K562 (cell line): ENCODE measurements around the gene KDM2A. TPM values are rescaled to one million over a fixed set of nuclear protein-coding genes. Genes with fewer than 3 reads are reported as not detected.

ENCODE experiments used
- BACH1 ChIP-seq: fragments of 200-800 bp; sonication (Bioruptor generic); IDR thresholded peaks from 2 replicates; pipeline ENCODE4 v1.6.1; 2016; ENCODE audit warnings: missing genetic modification characterization, missing compliant biosample characterization
- CBX3 ChIP-seq, 2 experiments: IDR thresholded peaks; 1 replicate in 1 of 2; 2 replicates in 1 of 2; pipeline ENCODE4 v1.6.1; 2012; ENCODE audit warnings: inconsistent platforms in 2 of 2, low read length in 2 of 2, borderline replicate concordance in 1 of 2, control low read depth in 1 of 2
- DPF2 ChIP-seq: fragments of 450-650 bp; IDR thresholded peaks from 2 replicates; pipeline ENCODE4 v1.6.1; 2016
- GATA2 ChIP-seq: sonication (generic); formaldehyde crosslinking; IDR thresholded peaks from 2 replicates; pipeline ENCODE4 v1.4.0; 2020; ENCODE audit warnings: mild to moderate bottlenecking, missing genetic modification reagents
- HNRNPK ChIP-seq: fragments of 200-400 bp; formaldehyde crosslinking; IDR thresholded peaks from one replicate; pipeline ENCODE4 v1.6.1; 2018; ENCODE audit warnings: mild to moderate bottlenecking, low read depth, low read length; ENCODE audit not compliant: poor library complexity, severe bottlenecking
- KLF13 ChIP-seq: fragments of 450-650 bp; IDR thresholded peaks from 2 replicates; pipeline ENCODE4 v1.6.1; 2016; ENCODE audit warnings: missing genetic modification characterization, low read depth, mild to moderate bottlenecking, missing compliant biosample characterization, moderate library complexity, borderline replicate concordance
- MITF ChIP-seq: IDR thresholded peaks from 2 replicates; pipeline ENCODE4 v1.6.1; 2014; ENCODE audit warnings: antibody characterized with exemption
- NR2C2 ChIP-seq, 2 experiments: fragments of 200-800 bp in 1 of 2; sonication (Bioruptor generic) in 1 of 2; sonication (generic) in 1 of 2; formaldehyde crosslinking in 1 of 2; IDR thresholded peaks; 2 replicates each; pipeline versions ENCODE4 v1.6.1 to v1.8.0; 2016 to 2022; ENCODE audit warnings: mild to moderate bottlenecking in 1 of 2, missing compliant biosample characterization in 1 of 2, missing genetic modification characterization in 1 of 2, missing genetic modification reagents in 1 of 2
- PRPF4 ChIP-seq: fragments of 200-400 bp; formaldehyde crosslinking; IDR thresholded peaks from one replicate; pipeline ENCODE4 v1.6.1; 2017; ENCODE audit warnings: low read length, low read depth, mild to moderate bottlenecking; ENCODE audit not compliant: insufficient read depth, poor library complexity, severe bottlenecking
- TAF1 ChIP-seq: IDR thresholded peaks from 2 replicates; pipeline ENCODE4 v1.6.1; 2011; ENCODE audit warnings: mild to moderate bottlenecking, low read length, moderate library complexity; ENCODE audit not compliant: insufficient read depth, control insufficient read depth, severe bottlenecking; ENCODE audit errors: extremely low read depth
- ZNF143 ChIP-seq: sonication (generic); formaldehyde crosslinking; IDR thresholded peaks from 2 replicates; pipeline ENCODE4 v1.9.0; 2022; ENCODE audit warnings: mild to moderate bottlenecking, missing genetic modification reagents
- ZNF280B ChIP-seq: fragments of 250-450 bp; sonication (Bioruptor Pico); IDR thresholded peaks from 2 replicates; pipeline ENCODE4 v1.5.1; 2021; ENCODE audit warnings: mild to moderate bottlenecking
- polyA plus RNA-seq, 8 experiments: library from polyadenylated mRNA; depleted of rRNA in 4 of 8; stranded (reverse) in 5 of 8; unstranded in 3 of 8; fragments of >200 nt; fragmentation: Nextera tagmentation in 2 of 8; fragmentation: Illumina TruSeq in 1 of 8; extraction: Ambion mirVana in 2 of 8; extraction: Trizol in 1 of 8; gene quantifications; 2 replicates each; pipeline versions ENCODE4 v1.2.1 to v1.2.3, GENCODE V29; 2011 to 2014; ENCODE audit warnings: inconsistent platforms in 1 of 8, missing spikeins in 1 of 8
- total RNA-seq, 7 experiments: library from RNA; depleted of rRNA in 6 of 7; stranded (reverse); fragments of >200 nt in 6 of 7; fragmentation: Illumina TruSeq in 2 of 7; extraction: Trizol in 2 of 7; gene quantifications; 2 replicates each; pipeline versions ENCODE4 v1.2.1 to v1.2.3, GENCODE V29; 2011 to 2021; ENCODE audit warnings: low replicate concordance in 1 of 7
- TF ChIP-seq, protein P1 (sequence below): fragments of 200-600 bp; sonication (generic); IDR thresholded peaks from one replicate; pipeline ENCODE4 v1.6.1; 2012; ENCODE audit warnings: mild to moderate bottlenecking, low read depth, low read length, inconsistent platforms

KDM2A gene
- total and polyA plus RNA-seq, 9 of the 15 experiments (the other 6 are each of a cell fraction or from before 2014, with no cell fraction given): 5.0 to 39.3 (median 21.3) TPM

- no peak for TF ChIP-seq CBX3 (IDR thresholded peaks at IDR 0.05; ENCODE audit: borderline replicate concordance in 1 of 2, low read length in 2 of 2)
- TF ChIP-seq TAF1: no peak
- no peak; the same call in 1 of the 2 replicates for TF ChIP-seq NR2C2 (CRISPR knock-in tag; IDR thresholded peaks at IDR 0.05)
- TF ChIP-seq NR2C2 (tag; IDR thresholded peaks at IDR 0.05): no peak
- TF ChIP-seq PRPF4: no peak
- no peak for TF ChIP-seq KLF13 (tag)
- no peak for TF ChIP-seq BACH1 (tag)
- TF ChIP-seq ZNF280B (CRISPR knock-in tag): no peak
- TF ChIP-seq HNRNPK: no peak
- TF ChIP-seq GATA2: no peak
- TF ChIP-seq, protein P1, sequence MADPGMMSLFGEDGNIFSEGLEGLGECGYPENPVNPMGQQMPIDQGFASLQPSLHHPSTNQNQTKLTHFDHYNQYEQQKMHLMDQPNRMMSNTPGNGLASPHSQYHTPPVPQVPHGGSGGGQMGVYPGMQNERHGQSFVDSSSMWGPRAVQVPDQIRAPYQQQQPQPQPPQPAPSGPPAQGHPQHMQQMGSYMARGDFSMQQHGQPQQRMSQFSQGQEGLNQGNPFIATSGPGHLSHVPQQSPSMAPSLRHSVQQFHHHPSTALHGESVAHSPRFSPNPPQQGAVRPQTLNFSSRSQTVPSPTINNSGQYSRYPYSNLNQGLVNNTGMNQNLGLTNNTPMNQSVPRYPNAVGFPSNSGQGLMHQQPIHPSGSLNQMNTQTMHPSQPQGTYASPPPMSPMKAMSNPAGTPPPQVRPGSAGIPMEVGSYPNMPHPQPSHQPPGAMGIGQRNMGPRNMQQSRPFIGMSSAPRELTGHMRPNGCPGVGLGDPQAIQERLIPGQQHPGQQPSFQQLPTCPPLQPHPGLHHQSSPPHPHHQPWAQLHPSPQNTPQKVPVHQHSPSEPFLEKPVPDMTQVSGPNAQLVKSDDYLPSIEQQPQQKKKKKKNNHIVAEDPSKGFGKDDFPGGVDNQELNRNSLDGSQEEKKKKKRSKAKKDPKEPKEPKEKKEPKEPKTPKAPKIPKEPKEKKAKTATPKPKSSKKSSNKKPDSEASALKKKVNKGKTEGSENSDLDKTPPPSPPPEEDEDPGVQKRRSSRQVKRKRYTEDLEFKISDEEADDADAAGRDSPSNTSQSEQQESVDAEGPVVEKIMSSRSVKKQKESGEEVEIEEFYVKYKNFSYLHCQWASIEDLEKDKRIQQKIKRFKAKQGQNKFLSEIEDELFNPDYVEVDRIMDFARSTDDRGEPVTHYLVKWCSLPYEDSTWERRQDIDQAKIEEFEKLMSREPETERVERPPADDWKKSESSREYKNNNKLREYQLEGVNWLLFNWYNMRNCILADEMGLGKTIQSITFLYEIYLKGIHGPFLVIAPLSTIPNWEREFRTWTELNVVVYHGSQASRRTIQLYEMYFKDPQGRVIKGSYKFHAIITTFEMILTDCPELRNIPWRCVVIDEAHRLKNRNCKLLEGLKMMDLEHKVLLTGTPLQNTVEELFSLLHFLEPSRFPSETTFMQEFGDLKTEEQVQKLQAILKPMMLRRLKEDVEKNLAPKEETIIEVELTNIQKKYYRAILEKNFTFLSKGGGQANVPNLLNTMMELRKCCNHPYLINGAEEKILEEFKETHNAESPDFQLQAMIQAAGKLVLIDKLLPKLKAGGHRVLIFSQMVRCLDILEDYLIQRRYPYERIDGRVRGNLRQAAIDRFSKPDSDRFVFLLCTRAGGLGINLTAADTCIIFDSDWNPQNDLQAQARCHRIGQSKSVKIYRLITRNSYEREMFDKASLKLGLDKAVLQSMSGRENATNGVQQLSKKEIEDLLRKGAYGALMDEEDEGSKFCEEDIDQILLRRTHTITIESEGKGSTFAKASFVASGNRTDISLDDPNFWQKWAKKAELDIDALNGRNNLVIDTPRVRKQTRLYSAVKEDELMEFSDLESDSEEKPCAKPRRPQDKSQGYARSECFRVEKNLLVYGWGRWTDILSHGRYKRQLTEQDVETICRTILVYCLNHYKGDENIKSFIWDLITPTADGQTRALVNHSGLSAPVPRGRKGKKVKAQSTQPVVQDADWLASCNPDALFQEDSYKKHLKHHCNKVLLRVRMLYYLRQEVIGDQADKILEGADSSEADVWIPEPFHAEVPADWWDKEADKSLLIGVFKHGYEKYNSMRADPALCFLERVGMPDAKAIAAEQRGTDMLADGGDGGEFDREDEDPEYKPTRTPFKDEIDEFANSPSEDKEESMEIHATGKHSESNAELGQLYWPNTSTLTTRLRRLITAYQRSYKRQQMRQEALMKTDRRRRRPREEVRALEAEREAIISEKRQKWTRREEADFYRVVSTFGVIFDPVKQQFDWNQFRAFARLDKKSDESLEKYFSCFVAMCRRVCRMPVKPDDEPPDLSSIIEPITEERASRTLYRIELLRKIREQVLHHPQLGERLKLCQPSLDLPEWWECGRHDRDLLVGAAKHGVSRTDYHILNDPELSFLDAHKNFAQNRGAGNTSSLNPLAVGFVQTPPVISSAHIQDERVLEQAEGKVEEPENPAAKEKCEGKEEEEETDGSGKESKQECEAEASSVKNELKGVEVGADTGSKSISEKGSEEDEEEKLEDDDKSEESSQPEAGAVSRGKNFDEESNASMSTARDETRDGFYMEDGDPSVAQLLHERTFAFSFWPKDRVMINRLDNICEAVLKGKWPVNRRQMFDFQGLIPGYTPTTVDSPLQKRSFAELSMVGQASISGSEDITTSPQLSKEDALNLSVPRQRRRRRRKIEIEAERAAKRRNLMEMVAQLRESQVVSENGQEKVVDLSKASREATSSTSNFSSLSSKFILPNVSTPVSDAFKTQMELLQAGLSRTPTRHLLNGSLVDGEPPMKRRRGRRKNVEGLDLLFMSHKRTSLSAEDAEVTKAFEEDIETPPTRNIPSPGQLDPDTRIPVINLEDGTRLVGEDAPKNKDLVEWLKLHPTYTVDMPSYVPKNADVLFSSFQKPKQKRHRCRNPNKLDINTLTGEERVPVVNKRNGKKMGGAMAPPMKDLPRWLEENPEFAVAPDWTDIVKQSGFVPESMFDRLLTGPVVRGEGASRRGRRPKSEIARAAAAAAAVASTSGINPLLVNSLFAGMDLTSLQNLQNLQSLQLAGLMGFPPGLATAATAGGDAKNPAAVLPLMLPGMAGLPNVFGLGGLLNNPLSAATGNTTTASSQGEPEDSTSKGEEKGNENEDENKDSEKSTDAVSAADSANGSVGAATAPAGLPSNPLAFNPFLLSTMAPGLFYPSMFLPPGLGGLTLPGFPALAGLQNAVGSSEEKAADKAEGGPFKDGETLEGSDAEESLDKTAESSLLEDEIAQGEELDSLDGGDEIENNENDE: no peak
- no peak for TF ChIP-seq DPF2
- no peak for TF ChIP-seq ZNF143 (CRISPR knock-in tag)
- no peak for TF ChIP-seq MITF
Measured at GRCh38 chr11:67276781-67277230, 157.7 kb downstream of the KDM2A start (continued).
